Muscle layer of colon (tissue), 2 donors: ENCODE results near the gene TENM4.
"Not testable (repeated sequence)": the region's sequence is repeated elsewhere in the genome, so short reads cannot be mapped to it uniquely, and the experiment has no call there.

ENCODE experiments used
- H3K27ac ChIP-seq: one replicate; pipeline ENCODE4 v1.7.0; 2013; ENCODE audit warnings: low read depth, mild to moderate bottlenecking, low read length, moderate library complexity
- H3K27me3 ChIP-seq, 2 donors: one replicate each; pipeline ENCODE4 v1.7.0; 2013; ENCODE audit warnings: low read length in 2 of 2, mild to moderate bottlenecking in 2 of 2; ENCODE audit not compliant: insufficient read depth in 2 of 2, control insufficient read depth in 1 of 2
- H3K36me3 ChIP-seq: one replicate; pipeline ENCODE4 v1.7.0; 2013; ENCODE audit warnings: mild to moderate bottlenecking, low read length; ENCODE audit not compliant: insufficient read depth
- H3K4me1 ChIP-seq: one replicate; pipeline ENCODE4 v1.7.0; 2013; ENCODE audit warnings: mild to moderate bottlenecking, low read length; ENCODE audit not compliant: insufficient read depth
- H3K4me3 ChIP-seq, 2 donors: one replicate each; pipeline ENCODE4 v1.7.0; 2013; ENCODE audit warnings: low read length in 2 of 2, low read depth in 1 of 2, mild to moderate bottlenecking in 1 of 2, moderate library complexity in 1 of 2
- H3K9ac ChIP-seq: one replicate; pipeline ENCODE4 v1.7.0; 2013; ENCODE audit warnings: low read length
- H3K9me3 ChIP-seq: one replicate; pipeline ENCODE4 v1.7.0; 2013; ENCODE audit warnings: mild to moderate bottlenecking, low read length
- donor health status: abdominal sarcoma.
- donor health status: Adenocarcinoma of cecum.

Gene TENM4

DNA sequence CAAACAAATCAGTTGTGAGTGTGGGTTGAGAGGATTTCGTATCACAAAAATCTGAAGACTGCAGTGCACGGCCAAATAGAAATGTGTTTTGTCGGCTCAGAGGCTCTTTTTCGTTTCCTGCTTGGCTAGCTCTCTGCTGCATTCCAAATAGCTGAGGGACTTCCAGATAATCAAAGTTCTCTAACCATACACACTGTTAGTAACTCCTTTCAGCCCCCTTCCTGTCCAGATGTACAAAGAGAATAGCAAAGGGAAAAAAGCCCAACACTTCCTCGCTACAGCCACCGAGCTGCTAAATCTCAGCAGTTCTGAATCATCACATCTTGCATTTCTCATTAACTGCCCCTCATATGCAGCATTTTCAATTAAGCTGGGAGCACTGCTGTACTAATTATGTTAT, 203.1 kb downstream of the TENM4 start:
- H3K9ac ChIP-seq, result no peak overlapping the region
- no peak overlapping the region for H3K27ac ChIP-seq
- H3K9me3 ChIP-seq, result no peaks in the 10 kb centered on the region
- no peaks in the 10 kb centered on the region for H3K27me3 ChIP-seq
- H3K4me1 ChIP-seq, result peaks cover 9% of the 10 kb centered on the region
- H3K36me3 ChIP-seq, result no peaks in the 10 kb centered on the region
- no peak overlapping the region for H3K4me3 ChIP-seq

DNA sequence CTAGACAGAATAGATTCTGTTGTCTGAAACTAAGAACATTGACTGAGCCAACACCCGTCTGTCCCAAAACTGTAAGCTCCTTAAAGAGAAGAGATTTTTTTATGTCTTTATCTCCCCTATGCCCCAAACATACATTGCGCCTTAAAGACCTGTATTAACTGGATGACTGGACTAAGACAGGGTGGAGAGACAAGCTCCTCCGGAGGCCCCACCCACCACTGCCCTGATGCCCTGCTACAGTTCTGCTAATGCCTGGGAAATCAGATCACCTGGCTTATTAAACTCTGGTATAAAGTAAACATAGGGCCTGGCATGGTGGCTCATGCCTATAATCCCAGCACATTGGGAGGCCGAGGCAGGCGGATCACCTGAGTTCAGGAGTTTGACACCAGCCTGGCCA, 203.7 kb downstream of the TENM4 start:
- Histone ChIP-seq H3K4me1 (peaks cover 9% of the 10 kb centered on the region), H3K27me3 (no peaks in the 10 kb centered on the region), H3K36me3 (no peaks in the 10 kb centered on the region), H3K27ac (no peak overlapping the region), H3K4me3 (no peak overlapping the region), H3K9ac (no peak overlapping the region), H3K9me3 (no peaks in the 10 kb centered on the region)

DNA sequence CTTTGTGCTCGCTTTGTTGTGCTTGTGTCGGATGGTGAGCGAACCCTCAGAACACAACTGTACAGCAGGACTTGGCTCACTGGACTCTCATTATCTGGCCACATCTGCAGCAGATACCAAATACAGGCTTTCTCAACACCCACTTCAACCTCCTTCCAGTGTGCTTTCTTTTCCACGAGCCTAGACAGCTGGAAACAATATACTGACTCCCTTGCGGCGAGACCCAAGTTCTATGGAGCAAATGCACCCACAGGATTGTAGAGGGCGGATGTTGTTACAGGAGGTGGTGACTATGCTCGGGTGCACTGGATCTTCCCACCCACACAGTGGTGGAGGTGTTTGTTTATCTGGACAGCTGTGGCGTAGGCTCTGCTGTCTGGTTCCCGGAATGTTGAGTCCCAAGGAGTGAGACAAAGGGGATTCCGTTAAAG, 204.3 kb downstream of the TENM4 start:
- Histone ChIP-seq H3K4me3 (no peak overlapping the region), H3K27ac (no peak overlapping the region), H3K27me3 (no peaks in the 10 kb centered on the region), H3K4me1 (peaks cover 9% of the 10 kb centered on the region), H3K36me3 (no peaks in the 10 kb centered on the region), H3K9me3 (no peaks in the 10 kb centered on the region), H3K9ac (no peak overlapping the region)

DNA sequence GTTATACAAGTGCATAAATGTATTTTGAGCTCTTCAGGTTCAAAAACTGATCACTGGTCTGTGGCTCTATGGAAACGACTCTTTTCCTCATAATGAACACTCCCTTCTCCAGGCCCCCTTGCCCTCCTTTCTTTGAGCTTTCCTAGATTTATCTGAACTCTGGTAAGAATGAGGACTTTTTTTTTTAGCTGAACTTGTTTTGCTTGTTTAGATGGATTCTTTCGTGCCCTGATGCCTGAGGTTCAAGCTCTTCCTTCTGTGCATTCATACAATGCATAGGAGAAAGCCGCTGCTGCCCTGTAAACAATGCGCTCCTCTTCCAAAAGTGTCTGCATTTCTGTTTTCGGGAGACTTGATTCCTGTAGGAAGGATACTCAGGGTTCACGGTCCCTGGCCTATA, 205.1 kb downstream of the TENM4 start:
- no peaks in the 10 kb centered on the region for H3K27me3 ChIP-seq
- H3K4me1 ChIP-seq, result peaks cover 9% of the 10 kb centered on the region
- H3K9ac ChIP-seq, result no peak overlapping the region
- no peaks in the 10 kb centered on the region for H3K9me3 ChIP-seq
- no peak overlapping the region for H3K27ac ChIP-seq
- no peak overlapping the region for H3K4me3 ChIP-seq
- H3K36me3 ChIP-seq, result no peaks in the 10 kb centered on the region

DNA sequence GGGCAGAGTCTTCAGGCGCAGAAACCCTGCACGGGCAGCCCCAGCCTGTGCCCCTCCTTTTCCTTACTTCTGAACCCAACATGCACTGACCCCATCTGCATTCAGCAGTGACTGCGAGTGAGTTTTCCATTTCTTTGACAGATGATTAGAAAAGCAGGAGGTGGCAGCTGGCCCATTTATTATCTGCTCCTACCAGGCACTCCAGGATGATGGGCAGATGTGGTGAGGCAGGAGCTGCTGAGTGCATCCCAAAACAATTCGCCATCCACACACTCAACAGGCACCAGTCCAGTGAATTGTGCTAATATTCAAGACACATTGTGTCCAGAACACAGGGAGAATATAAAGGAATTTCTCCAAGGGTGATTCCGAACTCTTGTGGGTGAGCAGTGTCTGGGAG, 208.5 kb downstream of the TENM4 start:
- no peaks in the 10 kb centered on the region for H3K27me3 ChIP-seq
- no peak overlapping the region for H3K9ac ChIP-seq
- no peak overlapping the region for H3K4me3 ChIP-seq
- H3K4me1 ChIP-seq, result peaks cover 5% of the 10 kb centered on the region
- no peak overlapping the region for H3K27ac ChIP-seq
- no peaks in the 10 kb centered on the region for H3K36me3 ChIP-seq
- no peaks in the 10 kb centered on the region for H3K9me3 ChIP-seq

DNA sequence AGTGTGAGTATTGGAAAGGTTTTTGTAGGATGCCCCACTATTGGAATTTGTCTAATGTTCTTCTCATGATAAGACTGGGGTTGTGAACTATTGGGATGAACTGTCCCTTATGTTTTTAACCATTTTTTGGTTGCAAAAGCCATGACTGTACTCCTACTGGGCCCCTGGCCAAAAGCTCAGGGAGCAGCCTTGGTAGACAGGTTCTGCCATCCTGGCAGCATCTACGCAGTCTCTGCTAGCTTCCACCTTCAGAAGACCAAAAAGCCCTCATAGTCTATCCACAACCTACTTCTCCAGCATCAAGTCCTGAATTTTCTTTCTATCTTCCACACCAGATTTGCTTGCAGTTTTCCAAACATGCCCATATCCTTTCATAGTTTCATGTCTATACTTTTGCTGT, 211.8 kb downstream of the TENM4 start:
- Histone ChIP-seq H3K4me1 (no peaks in the 10 kb centered on the region), H3K36me3 (no peaks in the 10 kb centered on the region), H3K9me3 (no peaks in the 10 kb centered on the region), H3K27ac (no peak overlapping the region), H3K4me3 (no peak overlapping the region), H3K9ac (no peak overlapping the region), H3K27me3 (no peaks in the 10 kb centered on the region)

DNA sequence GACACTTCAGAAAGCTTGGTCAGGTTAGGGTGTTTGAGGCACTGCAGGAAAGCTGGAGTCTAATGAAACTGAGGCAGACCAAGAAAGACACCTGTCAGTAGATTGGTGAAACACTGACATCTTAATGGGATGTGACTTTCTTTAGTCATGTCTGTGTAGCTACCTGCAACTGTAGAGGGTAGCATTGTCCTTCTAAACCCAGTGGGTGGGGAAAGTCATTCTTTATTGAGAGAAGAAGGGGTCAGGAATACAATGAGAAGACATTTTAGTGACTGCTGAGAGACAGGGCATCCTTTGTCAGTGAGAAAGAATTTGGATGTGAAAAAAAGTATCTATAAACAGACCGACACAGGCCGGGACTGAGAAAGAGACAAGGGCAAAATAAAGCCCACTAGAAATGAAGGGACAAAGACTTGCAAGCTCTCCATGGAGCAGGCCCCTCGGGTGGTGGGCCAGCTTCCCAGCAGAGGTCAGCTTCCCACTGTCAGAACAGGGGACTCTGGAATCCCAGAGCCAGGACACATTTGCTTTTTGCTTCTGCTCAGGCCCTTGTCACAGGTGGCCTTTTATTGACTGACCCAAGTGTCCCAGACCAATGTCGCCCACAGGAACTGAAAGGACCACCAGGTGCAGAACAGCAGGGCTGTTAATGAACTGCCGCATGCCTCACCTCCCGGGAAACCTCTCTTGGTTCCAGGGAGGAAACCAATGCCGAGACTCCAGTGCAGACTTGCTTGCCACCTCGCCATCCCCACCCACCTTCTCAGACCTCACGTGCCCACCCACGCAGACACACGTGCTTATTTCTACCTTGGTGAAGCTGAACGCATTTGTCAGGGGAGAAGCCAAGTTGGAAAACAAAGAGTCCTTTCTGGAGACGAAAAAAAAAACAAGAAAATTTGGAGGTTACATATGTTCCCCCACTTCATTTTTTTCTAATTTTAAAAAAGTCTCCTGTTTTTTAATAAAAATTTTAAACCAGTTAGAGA, 212.8 kb downstream of the TENM4 start:
- H3K36me3 ChIP-seq, result no peaks in the 10 kb centered on the region
- H3K27me3 ChIP-seq, result no peaks in the 10 kb centered on the region
- H3K9ac ChIP-seq, result no peak overlapping the region
- H3K4me3 ChIP-seq, result no peak overlapping the region
- no peak overlapping the region for H3K27ac ChIP-seq
- H3K9me3 ChIP-seq, result no peaks in the 10 kb centered on the region
- no peaks in the 10 kb centered on the region for H3K4me1 ChIP-seq

DNA sequence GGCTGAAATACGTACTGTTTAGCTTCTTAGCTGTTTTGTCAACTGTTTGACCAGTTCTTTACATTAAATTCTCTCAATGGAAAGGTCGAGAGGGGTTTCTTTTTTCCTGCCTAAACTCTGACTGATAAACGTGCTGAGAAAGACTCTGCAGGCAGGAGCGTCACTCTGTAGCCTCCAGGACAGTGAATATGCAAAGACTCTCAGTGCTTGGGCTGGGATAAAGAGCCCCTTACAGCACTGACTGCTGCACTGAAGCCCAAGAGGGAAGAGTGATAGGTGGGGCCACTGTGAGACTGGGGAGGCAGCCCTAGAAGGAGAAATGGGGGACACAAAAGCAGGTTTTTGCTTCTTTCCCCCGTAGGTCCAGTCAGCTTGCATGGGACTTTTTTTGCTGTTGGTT, 213.5 kb downstream of the TENM4 start:
- Histone ChIP-seq H3K9ac (no peak overlapping the region), H3K36me3 (no peaks in the 10 kb centered on the region), H3K4me1 (no peaks in the 10 kb centered on the region), H3K27ac (no peak overlapping the region), H3K27me3 (no peaks in the 10 kb centered on the region), H3K4me3 (no peak overlapping the region), H3K9me3 (no peaks in the 10 kb centered on the region)

DNA sequence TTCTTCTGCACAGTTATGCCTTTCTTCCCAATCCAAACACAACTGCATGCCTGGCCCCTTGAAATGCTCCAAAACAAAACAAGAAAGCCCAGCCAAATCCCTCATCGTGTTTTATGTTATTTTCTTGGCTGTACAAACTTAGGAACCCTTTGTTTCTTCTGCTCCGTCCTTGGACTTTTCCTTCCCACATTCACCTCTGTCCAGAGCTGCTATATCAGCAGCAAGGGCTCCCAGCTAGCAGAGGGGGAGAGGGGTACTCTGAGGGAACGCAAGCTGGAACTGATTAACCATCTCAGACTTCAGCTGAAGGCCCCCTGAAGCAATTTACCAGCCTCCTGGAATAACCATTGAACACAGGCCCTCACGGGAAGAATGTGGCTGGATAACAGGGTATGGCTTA, 214.7 kb downstream of the TENM4 start:
- Histone ChIP-seq H3K9ac (no peak overlapping the region), H3K9me3 (no peaks in the 10 kb centered on the region), H3K27me3 (no peaks in the 10 kb centered on the region), H3K4me1 (no peaks in the 10 kb centered on the region), H3K27ac (no peak overlapping the region), H3K4me3 (no peak overlapping the region), H3K36me3 (no peaks in the 10 kb centered on the region)

DNA sequence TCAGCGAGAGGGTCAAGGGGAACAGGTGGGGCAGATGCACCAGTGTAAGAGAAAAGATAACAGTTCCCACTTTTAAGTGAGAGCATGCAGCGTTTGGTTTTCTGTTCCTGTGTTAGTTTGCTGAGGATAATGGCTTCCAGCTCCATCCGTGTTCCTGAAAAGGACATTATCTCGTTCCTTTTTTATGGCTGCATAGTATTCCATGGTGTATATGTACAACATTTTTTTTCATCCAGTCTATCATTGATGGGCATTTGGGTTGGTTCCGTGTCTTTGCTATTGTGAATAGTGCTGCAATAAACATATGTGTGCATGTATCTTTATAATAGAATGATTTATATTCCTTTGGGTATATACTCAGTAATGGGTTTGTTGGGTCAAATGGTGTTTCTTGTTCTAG, 218.7 kb downstream of the TENM4 start:
- not testable (repeated sequence) for H3K4me3 ChIP-seq, H3K4me1 ChIP-seq, H3K27ac ChIP-seq, H3K36me3 ChIP-seq, H3K27me3 ChIP-seq, H3K9ac ChIP-seq, H3K9me3 ChIP-seq

DNA sequence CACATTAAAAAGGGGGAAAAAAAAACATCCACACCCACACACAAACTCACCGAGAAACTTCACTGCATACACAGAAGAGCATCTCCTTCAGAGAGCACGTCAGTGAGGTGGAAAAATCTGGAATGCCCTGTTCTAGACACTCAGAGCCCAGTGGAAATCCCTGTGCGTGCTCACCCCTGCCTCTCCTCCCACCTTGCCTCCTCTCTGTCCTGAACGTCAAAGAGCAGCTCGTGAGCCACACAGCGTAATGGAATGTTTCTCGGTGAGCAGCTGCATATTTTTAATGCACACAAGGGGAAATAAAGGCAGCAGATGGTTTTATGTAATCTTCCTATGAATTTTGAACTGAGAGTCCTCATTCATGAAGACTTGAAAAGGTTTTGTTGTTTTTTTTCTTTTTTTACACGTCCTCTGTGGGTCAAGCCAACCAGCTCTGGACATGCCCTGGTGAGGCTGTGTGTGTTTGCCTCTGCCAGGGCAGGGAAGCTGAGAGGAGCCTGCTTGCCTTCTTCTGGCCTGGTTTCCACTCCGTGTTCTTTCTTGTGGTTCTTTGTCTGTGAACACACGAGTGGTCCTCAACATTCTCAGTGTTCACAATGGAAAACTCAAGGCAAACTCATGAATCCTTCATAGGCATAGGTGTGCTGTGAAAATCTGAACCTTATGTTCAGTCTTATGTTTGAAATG, 219.2 kb downstream of the TENM4 start:
- Histone ChIP-seq H3K36me3 (no peaks in the 10 kb centered on the region), H3K9ac (no peak overlapping the region), H3K9me3 (no peaks in the 10 kb centered on the region), H3K27me3 (no peaks in the 10 kb centered on the region), H3K4me1 (no peaks in the 10 kb centered on the region), H3K27ac (no peak overlapping the region), H3K4me3 (no peak overlapping the region)
